DMS153 (cell line): ENCODE results near the gene AGXT2.

ENCODE experiments used
- DNase-seq: peaks from one replicate; lab custom pipeline; 2025; lab: John Stamatoyannopoulos, UW

AGXT2 gene

DNA sequence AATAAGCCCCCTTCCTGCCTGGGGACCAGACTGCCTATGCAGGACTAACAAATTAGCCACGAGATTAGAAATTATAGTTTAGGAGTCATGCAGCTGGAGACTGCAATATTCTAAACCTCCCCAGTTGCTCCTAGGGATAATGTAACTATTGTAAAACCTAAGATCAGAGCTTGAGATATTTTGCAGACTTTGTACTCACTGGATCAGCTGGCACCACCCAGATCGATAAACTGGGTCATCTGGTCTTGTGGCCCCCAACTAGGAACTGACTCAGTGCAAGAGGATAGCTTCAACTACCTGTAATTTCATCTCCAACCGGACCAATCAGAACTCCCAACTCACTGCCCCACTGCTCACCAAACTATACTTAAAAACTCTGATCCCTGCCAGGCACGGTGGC, 80.2 kb downstream of the AGXT2 start:
- no peak for DNase-seq

- DNase-seq: no peak
Measured at GRCh38 chr5:34959323-34959722, 88.4 kb downstream of the AGXT2 start.

DNA sequence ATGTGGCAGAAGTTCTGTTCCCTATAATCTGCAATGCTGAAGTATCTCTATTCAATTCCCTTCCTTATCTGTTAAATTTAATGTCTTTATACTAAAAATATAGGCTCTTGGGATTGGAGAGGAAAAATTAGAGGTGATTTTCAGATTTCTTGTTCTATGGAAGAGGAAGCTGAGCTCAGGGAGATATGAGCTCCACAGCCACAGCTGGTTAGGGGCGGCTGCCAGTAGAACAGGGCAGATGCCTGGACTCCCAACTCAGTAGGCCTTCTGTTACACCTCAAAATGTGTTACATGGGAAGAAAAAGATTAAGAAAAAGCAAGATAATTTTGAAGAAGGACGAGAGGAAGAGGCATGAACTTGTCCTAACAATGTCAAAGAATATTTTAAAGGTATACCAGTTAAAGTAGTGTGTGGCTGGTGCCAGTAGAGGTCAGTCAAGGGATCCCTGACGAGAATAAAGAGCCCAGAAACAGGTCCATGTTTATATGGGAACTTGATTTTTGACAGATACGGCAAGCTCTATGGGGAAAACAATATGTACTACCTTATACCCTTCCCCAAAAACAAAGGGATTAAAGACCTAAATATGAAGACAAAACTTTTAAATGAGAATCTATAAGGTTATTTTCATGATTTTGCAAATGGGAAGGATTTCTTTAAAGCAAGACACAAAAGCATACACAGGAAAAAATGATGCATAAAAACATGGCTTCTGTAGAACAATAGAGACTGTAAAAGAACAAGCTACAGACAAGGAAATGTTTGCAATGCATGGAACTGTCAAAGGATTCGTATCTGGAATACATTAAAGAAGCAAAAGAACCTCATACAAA, 89.7 kb downstream of the AGXT2 start:
- no peak for DNase-seq

- DNase-seq: no peak
Measured at GRCh38 chr5:34957321-34957720, 90.4 kb downstream of the AGXT2 start.
